WI38 (cell line): Measurements from ENCODE around the gene CFAP157.

Experiments used
- H3K4me3 ChIP-seq: 2 replicates; pipeline ENCODE4 v1.5.1; 2011; ENCODE audit warnings: low read depth, mild to moderate bottlenecking, control low read depth, low read length
- TF ChIP-seq, protein P1 (sequence below): IDR thresholded peaks from 2 replicates; pipeline ENCODE4 v1.5.1; 2012; ENCODE audit warnings: low read depth, mild to moderate bottlenecking, control low read depth, low read length

The CFAP157 gene

DNA sequence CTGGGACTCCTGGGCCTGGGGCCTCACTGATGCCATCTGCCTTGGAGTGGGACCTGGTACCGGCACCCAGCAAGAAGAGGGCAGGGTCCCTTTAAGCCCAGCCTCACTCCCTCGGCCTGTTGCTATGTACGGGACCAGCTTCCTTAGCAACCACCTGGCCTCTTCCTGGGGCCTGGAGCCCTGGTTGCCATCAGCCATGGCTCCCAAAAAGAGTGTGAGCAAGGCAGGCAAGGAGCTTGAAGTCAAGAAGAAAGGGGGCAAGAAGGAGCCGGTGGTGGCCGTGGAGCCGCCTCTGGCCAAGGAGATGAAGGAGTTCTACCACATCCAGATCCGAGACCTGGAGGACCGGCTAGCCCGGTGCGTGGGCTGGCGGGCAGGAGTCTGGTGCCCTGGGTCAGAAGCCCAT, at the start of gene CFAP157:
TSS of gene CFAP157 (plus strand) at position 153 of the 406 bp plus-strand sequence. CDS start at position 197, 44 bp downstream.
- TF ChIP-seq, protein P1, sequence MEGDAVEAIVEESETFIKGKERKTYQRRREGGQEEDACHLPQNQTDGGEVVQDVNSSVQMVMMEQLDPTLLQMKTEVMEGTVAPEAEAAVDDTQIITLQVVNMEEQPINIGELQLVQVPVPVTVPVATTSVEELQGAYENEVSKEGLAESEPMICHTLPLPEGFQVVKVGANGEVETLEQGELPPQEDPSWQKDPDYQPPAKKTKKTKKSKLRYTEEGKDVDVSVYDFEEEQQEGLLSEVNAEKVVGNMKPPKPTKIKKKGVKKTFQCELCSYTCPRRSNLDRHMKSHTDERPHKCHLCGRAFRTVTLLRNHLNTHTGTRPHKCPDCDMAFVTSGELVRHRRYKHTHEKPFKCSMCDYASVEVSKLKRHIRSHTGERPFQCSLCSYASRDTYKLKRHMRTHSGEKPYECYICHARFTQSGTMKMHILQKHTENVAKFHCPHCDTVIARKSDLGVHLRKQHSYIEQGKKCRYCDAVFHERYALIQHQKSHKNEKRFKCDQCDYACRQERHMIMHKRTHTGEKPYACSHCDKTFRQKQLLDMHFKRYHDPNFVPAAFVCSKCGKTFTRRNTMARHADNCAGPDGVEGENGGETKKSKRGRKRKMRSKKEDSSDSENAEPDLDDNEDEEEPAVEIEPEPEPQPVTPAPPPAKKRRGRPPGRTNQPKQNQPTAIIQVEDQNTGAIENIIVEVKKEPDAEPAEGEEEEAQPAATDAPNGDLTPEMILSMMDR, result no peak
- no peak within 1 kb of the TSS for H3K4me3 ChIP-seq

DNA sequence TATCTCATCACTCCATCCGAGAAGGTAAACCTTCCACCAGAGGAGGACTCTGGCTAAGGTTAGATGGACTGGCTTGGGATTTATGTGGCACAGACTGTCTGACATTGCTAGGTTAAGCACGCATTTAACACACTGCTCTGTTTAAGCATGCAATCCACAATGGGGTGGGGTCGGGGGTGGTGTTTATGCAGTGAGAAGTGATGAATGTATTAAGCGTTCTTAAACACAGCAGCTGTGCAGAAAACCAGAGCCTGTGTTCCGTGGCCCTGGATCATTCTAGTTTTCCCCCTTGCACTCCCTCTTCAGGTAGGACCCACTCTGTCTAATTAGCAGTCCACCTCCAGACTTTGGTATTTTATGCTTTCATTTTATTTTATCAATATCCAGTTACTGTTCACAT, 48.4 kb upstream of the CFAP157 start:
- H3K4me3 ChIP-seq, result no peak overlapping the region
- TF ChIP-seq, protein P1, result no peak

- TF ChIP-seq, protein P1, result no peak
- no peak overlapping the region for H3K4me3 ChIP-seq
Observed at GRCh38 chr9:127660886-127661741, 45.7 kb upstream of the CFAP157 start.

- no peak overlapping the region for H3K4me3 ChIP-seq
- TF ChIP-seq, protein P1, result no peak
Observed at GRCh38 chr9:127662617-127663016, 44.2 kb upstream of the CFAP157 start.

DNA sequence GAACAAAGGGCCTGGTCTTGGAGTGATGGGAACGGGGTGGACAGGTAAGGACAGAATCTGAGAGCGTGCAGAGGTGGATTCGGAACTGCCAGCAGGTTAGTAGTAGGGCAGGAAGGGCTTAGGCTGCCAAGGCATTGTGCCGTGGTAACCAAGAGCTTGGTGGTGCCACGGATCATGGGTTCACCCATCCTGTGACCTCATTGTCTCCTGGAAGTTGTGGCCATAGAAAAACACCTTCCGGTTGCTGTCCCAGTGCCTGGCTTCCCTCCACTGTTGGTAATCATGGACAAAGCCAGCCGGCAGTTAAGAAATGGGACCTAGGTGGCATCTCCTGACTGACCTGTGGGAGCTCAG, 42.5 kb upstream of the CFAP157 start:
- H3K4me3 ChIP-seq, result no peak overlapping the region
- TF ChIP-seq, protein P1, result no peak

DNA sequence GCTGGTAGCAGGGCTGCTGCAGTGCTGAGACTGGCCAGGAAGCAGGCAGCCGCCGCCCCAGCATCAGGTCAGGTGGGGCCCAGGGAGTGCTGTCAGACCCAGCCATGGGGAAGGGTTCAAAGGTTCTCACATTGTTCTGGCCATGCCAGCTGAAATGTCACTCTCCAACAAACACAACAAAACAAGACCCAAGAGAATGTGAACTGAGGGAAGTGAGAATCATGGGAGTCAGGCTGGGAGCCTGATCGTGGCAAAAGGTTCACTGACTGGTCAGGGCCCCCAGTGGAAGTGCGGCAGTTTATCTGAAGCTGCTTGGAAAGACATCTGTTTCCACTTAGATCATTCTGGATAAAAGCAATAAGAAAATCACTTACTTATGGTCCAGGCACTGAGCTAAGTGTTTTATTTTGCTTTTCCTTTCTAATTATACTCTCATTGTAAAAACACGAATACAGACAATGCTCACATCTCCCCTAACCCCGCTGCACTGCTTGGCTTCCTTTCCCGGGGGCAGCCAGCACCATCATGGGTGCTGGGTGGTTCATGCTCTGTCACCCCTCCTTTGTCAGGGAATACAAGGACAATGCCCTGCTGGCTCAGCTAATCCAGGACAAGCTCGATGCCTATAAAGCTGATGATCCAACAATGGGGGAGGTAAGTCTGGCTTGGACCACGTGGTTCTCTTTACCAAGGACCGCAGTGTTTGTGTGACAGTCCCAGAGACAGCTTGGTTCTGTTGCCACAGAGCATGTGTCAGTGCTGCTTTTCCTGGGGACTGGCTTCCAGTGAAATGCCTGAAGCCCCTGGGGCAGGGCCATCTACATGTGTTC, 41.9 kb upstream of the CFAP157 start:
- TF ChIP-seq, protein P1, result no peak
- H3K4me3 ChIP-seq, result no peak overlapping the region
